GM23338 (cell line): ENCODE results near the gene SLC26A6. TPM values are rescaled to one million over a fixed set of nuclear protein-coding genes. Genes with fewer than 3 reads are reported as not detected.

Source experiments
- ATAC-seq: fragments of 200-7000 bp; cut with Tn5 transposase; 3 replicates; pipeline ENCODE4 v1.9.1; 2020
- DNase-seq: peaks from one replicate; pipeline ENCODE4 v3.0.0-alpha.2; 2015; ENCODE audit warnings: low spot score
- H2AFZ ChIP-seq: fragments of 200-600 bp; sonication (generic); 2 replicates; pipeline ENCODE4 v1.8.0; 2016; ENCODE audit warnings: antibody characterized with exemption, mild to moderate bottlenecking, moderate library complexity
- H3F3A ChIP-seq: fragments of 200-600 bp; sonication (generic); replicated peaks from 2 replicates; pipeline ENCODE4 v1.8.0; 2017; ENCODE audit warnings: antibody characterized with exemption, mixed run types, low read depth
- H3K27ac ChIP-seq: fragments of 200-600 bp; sonication (generic); 2 replicates; pipeline ENCODE4 v1.6.1; 2016; ENCODE audit warnings: low read depth
- H3K27me3 ChIP-seq: fragments of 200-600 bp; sonication (generic); 2 replicates; pipeline ENCODE4 v1.8.0; 2016; ENCODE audit warnings: mild to moderate bottlenecking, mixed run types, moderate library complexity; ENCODE audit not compliant: insufficient read depth
- H3K36me3 ChIP-seq: fragments of 200-600 bp; sonication (generic); 2 replicates; pipeline ENCODE4 v1.8.0; 2016; ENCODE audit warnings: mild to moderate bottlenecking; ENCODE audit not compliant: insufficient read depth
- H3K4me1 ChIP-seq: fragments of 200-600 bp; sonication (generic); 2 replicates; pipeline ENCODE4 v1.8.0; 2016; ENCODE audit warnings: mild to moderate bottlenecking, moderate library complexity; ENCODE audit not compliant: insufficient read depth
- H3K4me2 ChIP-seq: fragments of 200-600 bp; sonication (generic); 2 replicates; pipeline ENCODE4 v1.7.1; 2017; ENCODE audit warnings: mixed run types
- H3K4me3 ChIP-seq: fragments of 200-600 bp; sonication (generic); 2 replicates; pipeline ENCODE4 v1.6.1; 2016; ENCODE audit warnings: mixed run types
- H3K79me2 ChIP-seq: fragments of 200-600 bp; sonication (generic); replicated peaks from 2 replicates; pipeline ENCODE4 v1.8.0; 2017; ENCODE audit warnings: mild to moderate bottlenecking; ENCODE audit not compliant: insufficient read depth
- H3K9me2 ChIP-seq: fragments of 200-600 bp; sonication (generic); 2 replicates; pipeline ENCODE4 v1.8.0; 2017; ENCODE audit not compliant: insufficient read depth
- H4K20me1 ChIP-seq: fragments of 200-600 bp; sonication (generic); replicated peaks from 2 replicates; pipeline ENCODE4 v1.8.0; 2017; ENCODE audit warnings: mild to moderate bottlenecking; ENCODE audit not compliant: insufficient read depth
- H3K27ac Mint-ChIP-seq: 2 replicates; pipeline ENCODE4 v1.8.0; 2020; ENCODE audit warnings: inconsistent platforms, mild to moderate bottlenecking, moderate library complexity, mixed read lengths
- H3K27me3 Mint-ChIP-seq: 3 replicates; pipeline ENCODE4 v1.8.0; 2022; ENCODE audit warnings: low read depth, mild to moderate bottlenecking, moderate library complexity, mixed read lengths, inconsistent platforms; ENCODE audit not compliant: insufficient read depth, poor library complexity
- H3K36me3 Mint-ChIP-seq: 3 replicates; pipeline ENCODE4 v1.8.0; 2021; ENCODE audit warnings: low read depth, mild to moderate bottlenecking, inconsistent platforms, moderate library complexity, mixed read lengths
- H3K4me1 Mint-ChIP-seq: 3 replicates; pipeline ENCODE4 v1.8.0; 2020; ENCODE audit warnings: mild to moderate bottlenecking, inconsistent platforms, mixed read lengths
- H3K4me3 Mint-ChIP-seq: 3 replicates; pipeline ENCODE4 v1.8.0; 2021; ENCODE audit warnings: moderate library complexity, mild to moderate bottlenecking, inconsistent platforms, mixed read lengths
- H3K9me3 Mint-ChIP-seq: 3 replicates; pipeline ENCODE4 v1.8.0; 2020; ENCODE audit warnings: moderate library complexity, mild to moderate bottlenecking, inconsistent platforms, mixed read lengths
- CREB1 ChIP-seq: fragments of 250-450 bp; sonication (Bioruptor Pico); IDR thresholded peaks from 2 replicates; pipeline ENCODE4 v1.5.0; 2020; ENCODE audit warnings: low read depth, mild to moderate bottlenecking, moderate library complexity
- EZH2 ChIP-seq: fragments of 200-600 bp; sonication (generic); IDR thresholded peaks from one replicate; pipeline ENCODE4 v1.8.0; 2017; ENCODE audit warnings: antibody characterized with exemption, mild to moderate bottlenecking, low read depth; ENCODE audit not compliant: unreplicated experiment
- EZH2phosphoT487 ChIP-seq: fragments of 200-600 bp; sonication (generic); IDR thresholded peaks from one replicate; pipeline ENCODE4 v1.8.1; 2018; ENCODE audit warnings: antibody characterized with exemption; ENCODE audit not compliant: unreplicated experiment
- JUNB ChIP-seq: IDR thresholded peaks from one replicate; pipeline ENCODE4 v1.6.1; 2016; ENCODE audit warnings: antibody characterized with exemption; ENCODE audit not compliant: unreplicated experiment
- NANOG ChIP-seq: IDR thresholded peaks from 2 replicates; pipeline ENCODE4 v1.6.1; 2016; ENCODE audit warnings: antibody characterized with exemption, borderline replicate concordance
- POLR2AphosphoS5 ChIP-seq: IDR thresholded peaks from 2 replicates; pipeline ENCODE4 v1.6.1; 2016; ENCODE audit warnings: antibody characterized with exemption, low read depth
- REST ChIP-seq: IDR thresholded peaks from one replicate; pipeline ENCODE4 v1.6.1; 2018; ENCODE audit warnings: antibody characterized with exemption; ENCODE audit not compliant: unreplicated experiment
- STAT1 ChIP-seq: IDR thresholded peaks from one replicate; pipeline ENCODE4 v1.6.1; 2016; ENCODE audit warnings: antibody characterized with exemption; ENCODE audit not compliant: unreplicated experiment
- ZNF114 ChIP-seq: fragments of 250-450 bp; sonication (Bioruptor Pico); IDR thresholded peaks from 2 replicates; pipeline ENCODE4 v1.5.0; 2020; ENCODE audit warnings: mild to moderate bottlenecking, moderate library complexity
- ZNF331 ChIP-seq: fragments of 250-450 bp; sonication (Bioruptor Pico); IDR thresholded peaks from 2 replicates; pipeline ENCODE4 v1.5.0; 2020; ENCODE audit warnings: low read depth, mild to moderate bottlenecking, moderate library complexity
- polyA plus RNA-seq: library from polyadenylated mRNA; unstranded; fragments of >200 nt; fragmentation: Nextera tagmentation; extraction: Ambion mirVana; gene quantifications from 2 replicates; pipeline ENCODE4 v1.2.1, GENCODE V29; 2016
- total RNA-seq: library from RNA; depleted of rRNA; stranded (reverse); fragments of >200 nt; shearing (Covaris generic); gene quantifications from 2 replicates; pipeline ENCODE4 v1.2.3, GENCODE V29; 2014
- TF ChIP-seq, protein P1 (sequence below): fragments of 250-450 bp; sonication (Bioruptor Pico); IDR thresholded peaks from 2 replicates; pipeline ENCODE4 v1.5.0; 2020; ENCODE audit warnings: mild to moderate bottlenecking, moderate library complexity
- TF ChIP-seq, protein P2 (sequence below), 2 experiments: fragments of 200-600 bp in 1 of 2; sonication (generic) in 1 of 2; conservative IDR thresholded peaks; 2 replicates each; pipeline versions ENCODE4 v1.5.1 to v1.6.1; 2016 to 2017; ENCODE audit warnings: antibody characterized with exemption in 2 of 2, low read depth in 2 of 2, mild to moderate bottlenecking in 2 of 2, moderate library complexity in 1 of 2
- TF ChIP-seq, protein P3 (sequence below): IDR thresholded peaks from 2 replicates; pipeline ENCODE4 v1.6.1; 2016; ENCODE audit warnings: antibody characterized with exemption

SLC26A6 gene
- total and polyA plus RNA-seq, 2 experiments from 2014 or later = 34.3 to 96.4 TPM

DNA sequence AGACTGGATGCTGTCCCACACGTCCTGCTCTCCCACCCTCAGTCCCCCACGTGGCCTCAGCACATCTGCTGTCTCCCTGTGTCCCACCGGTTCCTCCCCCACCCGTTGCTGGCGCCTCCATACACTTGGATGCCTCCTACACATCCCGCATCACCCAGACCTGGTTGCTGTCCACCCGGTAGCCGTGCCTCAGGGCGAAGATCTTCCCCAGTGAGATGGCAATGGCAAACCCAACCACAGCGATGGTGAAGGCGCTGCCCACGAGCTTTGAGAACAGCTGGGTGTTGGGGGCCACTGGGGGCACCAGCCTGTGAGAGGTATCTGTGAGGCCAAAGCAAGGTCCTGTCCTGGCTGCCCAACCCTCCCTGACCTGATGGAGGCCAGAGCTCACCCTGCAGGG lies 4.4 kb downstream of the SLC26A6 start:
- H3K9me3 Mint-ChIP-seq = no peaks in the 10 kb centered on the region
- Histone ChIP-seq H3K27ac (no peak overlapping the region), H2AFZ (no peak overlapping the region), H3K79me2 (peaks cover 10% of the 10 kb centered on the region), H3K4me1 (no peaks in the 10 kb centered on the region; the same call in 1 of the 2 replicates), H4K20me1 (peaks cover 5% of the 10 kb centered on the region), H3F3A (peaks cover under 1% of the 10 kb centered on the region; the same call in 1 of the 2 replicates), H3K9me2 (no peaks in the 10 kb centered on the region), H3K4me3 (no peak overlapping the region), H3K36me3 (peaks cover 11% of the 10 kb centered on the region; the same call in 1 of the 2 replicates), H3K27me3 (no peaks in the 10 kb centered on the region), H3K4me2 (no peak overlapping the region)
- H3K27me3 Mint-ChIP-seq = peaks cover 9% of the 10 kb centered on the region
- peaks cover 9% of the 10 kb centered on the region; the same call in 2 of the 3 replicates for H3K4me1 Mint-ChIP-seq
- DNase-seq (no peak), ATAC-seq (no peak)
- no peak for TF ChIP-seq REST
- no peak for TF ChIP-seq EZH2phosphoT487
- TF ChIP-seq ZNF331 = no peak
- no peak for TF ChIP-seq EZH2
- TF ChIP-seq STAT1 = no peak
- TF ChIP-seq CREB1 (CRISPR knock-in tag) = no peak
- TF ChIP-seq ZNF114 (CRISPR knock-in tag) = no peak
- no peak for TF ChIP-seq NANOG
- TF ChIP-seq, protein P1, sequence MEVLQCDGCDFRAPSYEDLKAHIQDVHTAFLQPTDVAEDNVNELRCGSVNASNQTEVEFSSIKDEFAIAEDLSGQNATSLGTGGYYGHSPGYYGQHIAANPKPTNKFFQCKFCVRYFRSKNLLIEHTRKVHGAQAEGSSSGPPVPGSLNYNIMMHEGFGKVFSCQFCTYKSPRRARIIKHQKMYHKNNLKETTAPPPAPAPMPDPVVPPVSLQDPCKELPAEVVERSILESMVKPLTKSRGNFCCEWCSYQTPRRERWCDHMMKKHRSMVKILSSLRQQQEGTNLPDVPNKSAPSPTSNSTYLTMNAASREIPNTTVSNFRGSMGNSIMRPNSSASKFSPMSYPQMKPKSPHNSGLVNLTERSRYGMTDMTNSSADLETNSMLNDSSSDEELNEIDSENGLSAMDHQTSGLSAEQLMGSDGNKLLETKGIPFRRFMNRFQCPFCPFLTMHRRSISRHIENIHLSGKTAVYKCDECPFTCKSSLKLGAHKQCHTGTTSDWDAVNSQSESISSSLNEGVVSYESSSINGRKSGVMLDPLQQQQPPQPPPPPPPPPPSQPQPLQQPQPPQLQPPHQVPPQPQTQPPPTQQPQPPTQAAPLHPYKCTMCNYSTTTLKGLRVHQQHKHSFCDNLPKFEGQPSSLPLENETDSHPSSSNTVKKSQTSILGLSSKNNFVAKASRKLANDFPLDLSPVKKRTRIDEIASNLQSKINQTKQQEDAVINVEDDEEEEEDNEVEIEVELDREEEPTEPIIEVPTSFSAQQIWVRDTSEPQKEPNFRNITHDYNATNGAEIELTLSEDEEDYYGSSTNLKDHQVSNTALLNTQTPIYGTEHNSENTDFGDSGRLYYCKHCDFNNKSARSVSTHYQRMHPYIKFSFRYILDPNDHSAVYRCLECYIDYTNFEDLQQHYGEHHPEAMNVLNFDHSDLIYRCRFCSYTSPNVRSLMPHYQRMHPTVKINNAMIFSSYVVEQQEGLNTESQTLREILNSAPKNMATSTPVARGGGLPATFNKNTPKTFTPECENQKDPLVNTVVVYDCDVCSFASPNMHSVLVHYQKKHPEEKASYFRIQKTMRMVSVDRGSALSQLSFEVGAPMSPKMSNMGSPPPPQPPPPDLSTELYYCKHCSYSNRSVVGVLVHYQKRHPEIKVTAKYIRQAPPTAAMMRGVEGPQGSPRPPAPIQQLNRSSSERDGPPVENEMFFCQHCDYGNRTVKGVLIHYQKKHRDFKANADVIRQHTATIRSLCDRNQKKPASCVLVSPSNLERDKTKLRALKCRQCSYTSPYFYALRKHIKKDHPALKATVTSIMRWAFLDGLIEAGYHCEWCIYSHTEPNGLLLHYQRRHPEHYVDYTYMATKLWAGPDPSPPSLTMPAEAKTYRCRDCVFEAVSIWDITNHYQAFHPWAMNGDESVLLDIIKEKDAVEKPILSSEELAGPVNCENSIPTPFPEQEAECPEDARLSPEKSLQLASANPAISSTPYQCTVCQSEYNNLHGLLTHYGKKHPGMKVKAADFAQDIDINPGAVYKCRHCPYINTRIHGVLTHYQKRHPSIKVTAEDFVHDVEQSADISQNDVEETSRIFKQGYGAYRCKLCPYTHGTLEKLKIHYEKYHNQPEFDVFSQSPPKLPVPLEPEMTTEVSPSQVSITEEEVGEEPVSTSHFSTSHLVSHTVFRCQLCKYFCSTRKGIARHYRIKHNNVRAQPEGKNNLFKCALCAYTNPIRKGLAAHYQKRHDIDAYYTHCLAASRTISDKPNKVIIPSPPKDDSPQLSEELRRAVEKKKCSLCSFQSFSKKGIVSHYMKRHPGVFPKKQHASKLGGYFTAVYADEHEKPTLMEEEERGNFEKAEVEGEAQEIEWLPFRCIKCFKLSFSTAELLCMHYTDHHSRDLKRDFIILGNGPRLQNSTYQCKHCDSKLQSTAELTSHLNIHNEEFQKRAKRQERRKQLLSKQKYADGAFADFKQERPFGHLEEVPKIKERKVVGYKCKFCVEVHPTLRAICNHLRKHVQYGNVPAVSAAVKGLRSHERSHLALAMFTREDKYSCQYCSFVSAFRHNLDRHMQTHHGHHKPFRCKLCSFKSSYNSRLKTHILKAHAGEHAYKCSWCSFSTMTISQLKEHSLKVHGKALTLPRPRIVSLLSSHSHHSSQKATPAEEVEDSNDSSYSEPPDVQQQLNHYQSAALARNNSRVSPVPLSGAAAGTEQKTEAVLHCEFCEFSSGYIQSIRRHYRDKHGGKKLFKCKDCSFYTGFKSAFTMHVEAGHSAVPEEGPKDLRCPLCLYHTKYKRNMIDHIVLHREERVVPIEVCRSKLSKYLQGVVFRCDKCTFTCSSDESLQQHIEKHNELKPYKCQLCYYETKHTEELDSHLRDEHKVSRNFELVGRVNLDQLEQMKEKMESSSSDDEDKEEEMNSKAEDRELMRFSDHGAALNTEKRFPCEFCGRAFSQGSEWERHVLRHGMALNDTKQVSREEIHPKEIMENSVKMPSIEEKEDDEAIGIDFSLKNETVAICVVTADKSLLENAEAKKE (CRISPR knock-in tag) = no peak
- TF ChIP-seq, protein P2, sequence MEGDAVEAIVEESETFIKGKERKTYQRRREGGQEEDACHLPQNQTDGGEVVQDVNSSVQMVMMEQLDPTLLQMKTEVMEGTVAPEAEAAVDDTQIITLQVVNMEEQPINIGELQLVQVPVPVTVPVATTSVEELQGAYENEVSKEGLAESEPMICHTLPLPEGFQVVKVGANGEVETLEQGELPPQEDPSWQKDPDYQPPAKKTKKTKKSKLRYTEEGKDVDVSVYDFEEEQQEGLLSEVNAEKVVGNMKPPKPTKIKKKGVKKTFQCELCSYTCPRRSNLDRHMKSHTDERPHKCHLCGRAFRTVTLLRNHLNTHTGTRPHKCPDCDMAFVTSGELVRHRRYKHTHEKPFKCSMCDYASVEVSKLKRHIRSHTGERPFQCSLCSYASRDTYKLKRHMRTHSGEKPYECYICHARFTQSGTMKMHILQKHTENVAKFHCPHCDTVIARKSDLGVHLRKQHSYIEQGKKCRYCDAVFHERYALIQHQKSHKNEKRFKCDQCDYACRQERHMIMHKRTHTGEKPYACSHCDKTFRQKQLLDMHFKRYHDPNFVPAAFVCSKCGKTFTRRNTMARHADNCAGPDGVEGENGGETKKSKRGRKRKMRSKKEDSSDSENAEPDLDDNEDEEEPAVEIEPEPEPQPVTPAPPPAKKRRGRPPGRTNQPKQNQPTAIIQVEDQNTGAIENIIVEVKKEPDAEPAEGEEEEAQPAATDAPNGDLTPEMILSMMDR (conservative IDR thresholded peaks at IDR 0.05; ENCODE audit: low read depth in 2 of 2) = no peak
- no peak for TF ChIP-seq POLR2AphosphoS5
- TF ChIP-seq, protein P3, sequence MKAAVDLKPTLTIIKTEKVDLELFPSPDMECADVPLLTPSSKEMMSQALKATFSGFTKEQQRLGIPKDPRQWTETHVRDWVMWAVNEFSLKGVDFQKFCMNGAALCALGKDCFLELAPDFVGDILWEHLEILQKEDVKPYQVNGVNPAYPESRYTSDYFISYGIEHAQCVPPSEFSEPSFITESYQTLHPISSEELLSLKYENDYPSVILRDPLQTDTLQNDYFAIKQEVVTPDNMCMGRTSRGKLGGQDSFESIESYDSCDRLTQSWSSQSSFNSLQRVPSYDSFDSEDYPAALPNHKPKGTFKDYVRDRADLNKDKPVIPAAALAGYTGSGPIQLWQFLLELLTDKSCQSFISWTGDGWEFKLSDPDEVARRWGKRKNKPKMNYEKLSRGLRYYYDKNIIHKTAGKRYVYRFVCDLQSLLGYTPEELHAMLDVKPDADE = no peak
- TF ChIP-seq JUNB = no peak
- peaks cover 60% of the 10 kb centered on the region for H3K36me3 Mint-ChIP-seq
- H3K4me3 Mint-ChIP-seq = no peak overlapping the region
- H3K27ac Mint-ChIP-seq = no peak overlapping the region
